GM12892 (cell line): ENCODE results near the gene FBLN5.

Experiments
- POLR2A ChIP-seq: IDR thresholded peaks from 2 replicates; pipeline ENCODE4 v1.6.1; 2011; ENCODE audit warnings: low read depth, low read length, control low read depth
- POLR2AphosphoS5 ChIP-seq: IDR thresholded peaks from 2 replicates; pipeline ENCODE4 v1.6.1; 2011; ENCODE audit warnings: low read depth, low read length, control low read depth
- TAF1 ChIP-seq: IDR thresholded peaks from 2 replicates; pipeline ENCODE4 v1.6.1; 2011; ENCODE audit warnings: low read depth, mild to moderate bottlenecking, control low read depth, low read length, borderline replicate concordance

GRCh38 chr14:91964724-91965123, 17.2 kb upstream of the FBLN5 start:
- TF ChIP-seq POLR2A (no peak), POLR2AphosphoS5 (no peak), TAF1 (no peak)
